ENCODE data around the gene PROSER3. TPM values are rescaled to one million over a fixed set of nuclear protein-coding genes. Genes with fewer than 3 reads are reported as not detected.

Gene PROSER3
- total and polyA plus RNA-seq, 9 of the 15 experiments (the other 6 are each of a cell fraction or from before 2014, with no cell fraction given), result 1.0 to 39.5 (median 5.1) TPM

DNA sequence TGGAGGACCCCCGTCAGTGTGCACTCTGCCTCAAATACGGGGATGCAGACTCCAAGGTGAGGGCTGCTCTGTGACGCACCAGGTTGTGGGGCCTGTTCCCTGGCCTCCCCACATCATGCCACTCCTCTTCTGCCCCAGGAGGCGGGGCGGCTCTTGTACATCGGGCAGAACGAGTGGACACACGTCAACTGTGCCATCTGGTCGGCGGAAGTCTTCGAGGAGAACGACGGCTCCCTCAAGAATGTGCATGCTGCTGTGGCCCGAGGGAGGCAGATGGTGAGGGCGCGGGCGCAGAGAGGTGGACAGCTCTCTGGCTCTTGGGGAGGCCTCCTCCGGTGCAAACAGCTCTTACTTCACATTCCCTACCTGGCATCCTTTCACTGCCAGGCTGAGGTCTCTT lies 29.0 kb upstream of the PROSER3 start:
- FAIRE-seq, result no peak

More for the DNA sequence above, 29.0 kb upstream of the PROSER3 start:
- Histone ChIP-seq H3K27ac (ENCODE audit: extremely low read depth, low read depth, low read length) (no peak overlapping the region), H3K4me2 (ENCODE audit: insufficient read depth, low read length) (no peak overlapping the region), H3K9me3 (replicated peaks; ENCODE audit: control insufficient read depth, insufficient read depth, low read depth, low read length) (no peaks in the 10 kb centered on the region), H3K36me3 (ENCODE audit: control insufficient read depth, insufficient read depth, low read length) (peaks cover 96% of the 10 kb centered on the region; the same call in 2 of the 3 replicates), H3K4me3 (no peak overlapping the region), H4K20me1 (replicated peaks; ENCODE audit: control insufficient read depth, insufficient read depth, low read length) (0 out of 2 replicates have a peak, but pooled peaks cover 2% of the 10 kb centered on the region), H3K4me1 (replicated peaks in 1 of 2; ENCODE audit: control insufficient read depth in 2 of 2, insufficient read depth in 2 of 2, low read length in 2 of 2) (peaks cover 0 to 10% of the 10 kb centered on the region in 2 experiments; a peak in 1 of 5 replicates), H2AFZ (ENCODE audit: low read depth, low read length) (no peak overlapping the region), H3K27me3 (ENCODE audit: control insufficient read depth in 2 of 2, insufficient read depth in 2 of 2, low read length in 2 of 2) (no peaks in the 10 kb centered on the region), H3K79me2 (ENCODE audit: control insufficient read depth, insufficient read depth, low read length) (no peaks in the 10 kb centered on the region), H3K9ac (ENCODE audit: insufficient read depth in 1 of 2, low read depth in 2 of 2, low read length in 2 of 2) (no peak overlapping the region), H3K9me1 (ENCODE audit: control insufficient read depth, insufficient read depth, low read length) (no peaks in the 10 kb centered on the region)
- ATAC-seq, result no peak
- no peak for DNase-seq (ENCODE audit: extremely low read depth in 1 of 4, low spot score in 3 of 4)
- in situ Hi-C loops (cut with MboI) (no loop called here), intact Hi-C loops (cut with micrococcal nuclease) (no loop called here)
- TF ChIP-seq HDAC6 (IDR thresholded peaks at IDR 0.05; ENCODE audit: low read depth, low read length) (no peak), SIN3A (IDR thresholded peaks at IDR 0.05; ENCODE audit: borderline replicate concordance in 2 of 2, control insufficient read depth in 1 of 2, low read depth in 2 of 2, low read length in 2 of 2) (no peak), TRIM28 (IDR thresholded peaks at IDR 0.05) (no peak), ZFP36 (IDR thresholded peaks at IDR 0.05; ENCODE audit: low read depth, low read length, partially characterized antibody) (no peak), RBFOX2 (IDR thresholded peaks at IDR 0.05; ENCODE audit: low read depth, low read length) (peak; percentile 47; the same call in 1 of the 2 replicates), ZNF134 (CRISPR knock-in tag; conservative IDR thresholded peaks at IDR 0.05) (no peak), BCOR (IDR thresholded peaks at IDR 0.05) (no peak), USF1 (CRISPR knock-in tag; IDR thresholded peaks at IDR 0.05) (no peak)
- ChIA-PET POLR2A (interaction anchor here (1.7 to 2.9 kb wide), 3 partner anchors 8 to 11 kb away, joined by 7 to 18 read pairs (median 12); partner anchors contain the start of gene KMT2B), CTCF (ENCODE audit: low intra/inter-chr PET ratio) (no interaction called here)
- WGBS (ENCODE audit: insufficient coverage, low coverage, missing lambda C conversion rate), result 96% methylated on average over 16 of the region's 18 CpGs
- BruUV-seq (replicated peaks), result no TSS peak

All from K562 (cell line).